PFSK-1 (cell line): ENCODE data around the gene HELZ.

Experiments used
- FOXP2 ChIP-seq: optimal IDR thresholded peaks from 2 replicates; pipeline ENCODE3; 2011; ENCODE audit warnings: borderline replicate concordance, control low read depth, inconsistent platforms; ENCODE audit not compliant: insufficient read depth; ENCODE audit errors: extremely low read length, extremely low read depth
- POLR2AphosphoS5 ChIP-seq: IDR thresholded peaks from 2 replicates; pipeline ENCODE4 v1.6.1; 2012; ENCODE audit warnings: low read depth, mild to moderate bottlenecking, control low read depth, low read length, moderate library complexity
- SIN3A ChIP-seq: IDR thresholded peaks from 2 replicates; pipeline ENCODE4 v1.6.1; 2012; ENCODE audit warnings: mild to moderate bottlenecking, low read length, moderate library complexity, borderline replicate concordance; ENCODE audit not compliant: insufficient read depth
- TAF1 ChIP-seq: IDR thresholded peaks from 2 replicates; pipeline ENCODE4 v1.6.1; 2012; ENCODE audit warnings: low read length, control low read depth, borderline replicate concordance; ENCODE audit not compliant: insufficient read depth
- TF ChIP-seq, protein P1 (sequence below), 2 experiments: IDR thresholded peaks; 2 replicates each; pipeline versions ENCODE4 v1.6.1 to v1.8.0; 2011 to 2012; ENCODE audit warnings: low read depth in 2 of 2, low read length in 2 of 2, control low read depth in 1 of 2, inconsistent platforms in 1 of 2, mild to moderate bottlenecking in 1 of 2, moderate library complexity in 1 of 2; ENCODE audit not compliant: insufficient read depth in 1 of 2

DNA sequence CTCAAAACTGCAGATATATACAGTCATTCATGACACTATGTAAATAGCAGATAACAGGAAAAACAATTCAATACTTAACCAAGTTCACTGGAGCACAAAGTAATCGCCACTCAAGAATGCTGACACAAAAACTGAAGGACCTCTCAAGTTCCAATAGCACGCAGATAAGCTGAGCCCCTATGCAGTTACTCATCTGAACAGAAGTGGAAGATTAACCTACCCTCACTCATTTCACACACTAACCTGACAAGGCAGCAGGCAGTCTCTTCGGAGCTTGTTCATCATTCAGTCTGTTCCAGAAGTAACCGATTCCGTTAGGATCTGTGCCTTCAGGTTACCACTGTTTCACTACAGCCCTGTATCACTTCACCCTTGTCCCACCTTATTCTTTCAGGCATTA lies 6.0 kb downstream of the HELZ start:
- TF ChIP-seq, protein P1, sequence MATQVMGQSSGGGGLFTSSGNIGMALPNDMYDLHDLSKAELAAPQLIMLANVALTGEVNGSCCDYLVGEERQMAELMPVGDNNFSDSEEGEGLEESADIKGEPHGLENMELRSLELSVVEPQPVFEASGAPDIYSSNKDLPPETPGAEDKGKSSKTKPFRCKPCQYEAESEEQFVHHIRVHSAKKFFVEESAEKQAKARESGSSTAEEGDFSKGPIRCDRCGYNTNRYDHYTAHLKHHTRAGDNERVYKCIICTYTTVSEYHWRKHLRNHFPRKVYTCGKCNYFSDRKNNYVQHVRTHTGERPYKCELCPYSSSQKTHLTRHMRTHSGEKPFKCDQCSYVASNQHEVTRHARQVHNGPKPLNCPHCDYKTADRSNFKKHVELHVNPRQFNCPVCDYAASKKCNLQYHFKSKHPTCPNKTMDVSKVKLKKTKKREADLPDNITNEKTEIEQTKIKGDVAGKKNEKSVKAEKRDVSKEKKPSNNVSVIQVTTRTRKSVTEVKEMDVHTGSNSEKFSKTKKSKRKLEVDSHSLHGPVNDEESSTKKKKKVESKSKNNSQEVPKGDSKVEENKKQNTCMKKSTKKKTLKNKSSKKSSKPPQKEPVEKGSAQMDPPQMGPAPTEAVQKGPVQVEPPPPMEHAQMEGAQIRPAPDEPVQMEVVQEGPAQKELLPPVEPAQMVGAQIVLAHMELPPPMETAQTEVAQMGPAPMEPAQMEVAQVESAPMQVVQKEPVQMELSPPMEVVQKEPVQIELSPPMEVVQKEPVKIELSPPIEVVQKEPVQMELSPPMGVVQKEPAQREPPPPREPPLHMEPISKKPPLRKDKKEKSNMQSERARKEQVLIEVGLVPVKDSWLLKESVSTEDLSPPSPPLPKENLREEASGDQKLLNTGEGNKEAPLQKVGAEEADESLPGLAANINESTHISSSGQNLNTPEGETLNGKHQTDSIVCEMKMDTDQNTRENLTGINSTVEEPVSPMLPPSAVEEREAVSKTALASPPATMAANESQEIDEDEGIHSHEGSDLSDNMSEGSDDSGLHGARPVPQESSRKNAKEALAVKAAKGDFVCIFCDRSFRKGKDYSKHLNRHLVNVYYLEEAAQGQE (IDR thresholded peaks at IDR 0.05; ENCODE audit: insufficient read depth in 1 of 2, low read depth in 2 of 2, low read length in 2 of 2): no peak
- TF ChIP-seq TAF1 (no peak), POLR2AphosphoS5 (no peak), SIN3A (no peak), FOXP2 (no peak)
